Prostate gland (tissue), 2 donors: Measurements from ENCODE around the gene SEPTIN8.

Experiments
- POLR2A ChIP-seq: fragments of 450-650 bp; IDR thresholded peaks from one replicate; pipeline ENCODE4 v1.6.1; 2016; ENCODE audit warnings: antibody characterized with exemption, mild to moderate bottlenecking
- POLR2AphosphoS5 ChIP-seq: sonication (generic); formaldehyde crosslinking; IDR thresholded peaks from one replicate; pipeline ENCODE4 v1.6.1; 2017; ENCODE audit warnings: antibody characterized with exemption
- TF ChIP-seq, protein P1 (sequence below), 4 experiments: fragments of 200-600 bp in 2 of 4; fragments of 450-650 bp in 2 of 4; sonication (generic) in 2 of 4; IDR thresholded peaks; 1 replicate in 3 of 4; 2 replicates in 1 of 4; pipeline ENCODE4 v1.5.1; 2016 to 2019; ENCODE audit warnings: antibody characterized with exemption in 4 of 4, mild to moderate bottlenecking in 2 of 4, moderate library complexity in 2 of 4

DNA sequence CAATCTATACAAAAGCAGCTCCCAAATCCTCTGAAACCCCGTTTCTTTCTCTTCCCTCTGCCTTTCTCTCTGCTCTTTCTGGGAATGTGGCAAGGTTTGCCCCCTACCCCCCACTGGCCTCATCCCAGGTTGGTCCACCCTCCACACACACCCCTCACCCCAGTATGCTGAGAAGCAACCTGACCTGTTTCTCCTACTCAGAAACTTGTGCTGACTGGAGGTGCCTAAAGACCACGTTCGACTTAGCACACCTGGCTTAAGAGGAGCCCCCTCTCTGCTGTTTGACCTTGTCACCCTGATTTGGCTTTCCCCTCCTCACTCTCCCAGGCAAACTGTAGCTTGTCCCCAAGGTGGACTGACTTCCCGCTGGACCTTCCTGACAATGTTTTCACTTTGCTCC is 1.1 kb upstream of the SEPTIN8 start:
- TF ChIP-seq, protein P1, sequence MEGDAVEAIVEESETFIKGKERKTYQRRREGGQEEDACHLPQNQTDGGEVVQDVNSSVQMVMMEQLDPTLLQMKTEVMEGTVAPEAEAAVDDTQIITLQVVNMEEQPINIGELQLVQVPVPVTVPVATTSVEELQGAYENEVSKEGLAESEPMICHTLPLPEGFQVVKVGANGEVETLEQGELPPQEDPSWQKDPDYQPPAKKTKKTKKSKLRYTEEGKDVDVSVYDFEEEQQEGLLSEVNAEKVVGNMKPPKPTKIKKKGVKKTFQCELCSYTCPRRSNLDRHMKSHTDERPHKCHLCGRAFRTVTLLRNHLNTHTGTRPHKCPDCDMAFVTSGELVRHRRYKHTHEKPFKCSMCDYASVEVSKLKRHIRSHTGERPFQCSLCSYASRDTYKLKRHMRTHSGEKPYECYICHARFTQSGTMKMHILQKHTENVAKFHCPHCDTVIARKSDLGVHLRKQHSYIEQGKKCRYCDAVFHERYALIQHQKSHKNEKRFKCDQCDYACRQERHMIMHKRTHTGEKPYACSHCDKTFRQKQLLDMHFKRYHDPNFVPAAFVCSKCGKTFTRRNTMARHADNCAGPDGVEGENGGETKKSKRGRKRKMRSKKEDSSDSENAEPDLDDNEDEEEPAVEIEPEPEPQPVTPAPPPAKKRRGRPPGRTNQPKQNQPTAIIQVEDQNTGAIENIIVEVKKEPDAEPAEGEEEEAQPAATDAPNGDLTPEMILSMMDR (IDR thresholded peaks at IDR 0.05): no peak
- no peak for TF ChIP-seq POLR2A
- TF ChIP-seq POLR2AphosphoS5: no peak
